GM18499 (cell line): ENCODE results near the gene DKK3.

Source experiments
- ATAC-seq: cut with Tn5 transposase; IDR thresholded peaks from one replicate; pipeline ENCODE4 v1.9.1; 2021; ENCODE audit warnings: moderate number of reproducible peaks; ENCODE audit not compliant: insufficient read depth, unreplicated experiment

DKK3 gene

GRCh38 chr11:11956006-11956405 lies 52.4 kb downstream of the DKK3 start:
- ATAC-seq: no peak

DNA sequence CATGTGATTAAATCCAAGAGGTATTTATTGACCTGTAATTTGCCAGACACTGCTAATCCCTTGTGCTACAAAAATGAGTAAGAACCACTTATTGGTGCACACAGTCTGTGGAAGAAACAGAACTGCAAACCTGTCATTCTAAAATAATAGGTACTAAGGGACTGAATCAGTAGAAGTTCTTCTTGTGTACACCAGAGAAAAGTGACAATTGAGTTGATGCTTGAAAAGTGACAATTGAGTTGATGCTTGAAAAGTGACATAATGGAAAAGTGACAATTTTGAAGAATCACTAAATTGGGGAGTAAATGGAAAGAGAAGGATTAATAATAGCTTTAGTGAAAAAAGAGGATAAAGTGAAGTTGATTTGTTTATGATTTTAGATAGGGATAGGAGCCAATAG lies 56.4 kb downstream of the DKK3 start:
- ATAC-seq: no peak

DNA sequence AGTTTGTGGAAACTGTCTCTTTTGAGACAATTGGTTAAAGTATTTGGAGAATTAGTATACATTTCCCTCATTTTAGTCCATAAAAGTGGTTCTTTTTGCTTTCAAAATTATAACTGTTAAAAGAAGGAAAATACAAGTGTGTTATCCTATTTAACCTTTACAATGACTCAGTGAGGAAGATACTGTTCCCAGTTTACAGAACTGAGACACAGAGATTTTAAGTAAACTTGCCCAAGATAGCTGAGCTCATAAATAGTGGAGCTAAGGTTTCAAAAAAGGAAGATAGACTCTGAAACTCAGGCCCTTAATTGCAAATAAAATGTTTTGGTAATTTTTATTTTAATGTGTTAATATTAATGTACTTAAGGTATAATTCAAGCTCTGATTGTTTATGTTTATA lies 58.9 kb downstream of the DKK3 start:
- no peak for ATAC-seq

- ATAC-seq: no peak
Observed at GRCh38 chr11:11948242-11948947, 60.0 kb downstream of the DKK3 start.

DNA sequence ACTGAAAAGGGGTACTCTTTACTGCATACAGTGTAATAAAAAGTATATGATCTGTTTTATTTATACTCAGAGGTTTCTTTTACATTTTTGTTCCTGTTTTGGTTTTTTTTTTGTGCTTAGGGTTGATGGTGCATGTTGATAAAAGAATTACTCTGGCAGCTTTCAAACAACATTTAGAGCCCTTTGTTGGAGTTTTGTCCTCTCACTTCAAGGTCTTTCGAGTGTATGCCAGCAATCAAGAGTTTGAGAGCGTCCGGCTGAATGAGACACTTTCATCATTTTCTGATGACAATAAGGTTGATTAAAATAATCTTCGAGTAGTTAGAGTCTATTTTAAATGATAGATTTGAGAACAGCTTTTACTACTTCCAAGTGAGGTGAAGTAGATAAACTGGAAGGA lies 60.6 kb downstream of the DKK3 start:
- ATAC-seq: no peak

GRCh38 chr11:11946878-11947277 lies 61.5 kb downstream of the DKK3 start:
- ATAC-seq: no peak

DNA sequence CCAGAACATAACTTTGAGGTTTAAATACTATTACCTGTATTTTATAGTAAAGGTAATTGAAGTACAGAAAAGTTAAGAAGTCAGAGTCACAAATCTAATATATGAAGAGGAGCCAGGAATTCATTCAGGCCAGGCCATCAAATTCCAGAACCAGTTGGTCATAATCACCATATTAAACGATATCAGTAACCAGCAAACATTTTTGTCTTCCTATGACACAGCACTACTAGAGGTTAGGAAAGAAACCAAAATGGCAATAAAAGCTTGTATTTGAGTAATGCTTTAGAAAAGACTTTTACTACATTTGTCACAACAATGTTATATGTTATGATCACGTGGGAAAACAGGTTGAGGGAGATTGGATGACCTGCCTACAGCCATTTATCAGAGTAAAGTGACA lies 62.2 kb downstream of the DKK3 start:
- no peak for ATAC-seq

DNA sequence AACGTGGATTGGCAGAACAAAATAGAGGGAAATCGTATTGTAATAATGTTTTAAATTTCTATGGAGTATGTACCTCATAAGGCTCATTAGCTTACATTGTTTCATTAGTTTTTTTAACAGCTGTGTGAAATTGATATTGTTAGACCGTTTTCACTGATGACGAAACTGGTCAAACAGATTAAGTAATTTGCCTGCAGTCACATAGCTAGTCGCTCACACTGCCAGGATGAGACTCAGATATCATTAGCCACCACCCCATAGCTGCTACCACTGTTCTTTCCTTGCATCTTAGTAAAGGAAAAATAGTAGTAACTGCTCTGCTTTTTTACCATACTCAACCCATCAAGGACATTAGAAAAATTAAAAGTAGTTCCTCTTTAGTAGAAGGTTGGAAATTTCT lies 64.0 kb downstream of the DKK3 start:
- ATAC-seq: no peak

DNA sequence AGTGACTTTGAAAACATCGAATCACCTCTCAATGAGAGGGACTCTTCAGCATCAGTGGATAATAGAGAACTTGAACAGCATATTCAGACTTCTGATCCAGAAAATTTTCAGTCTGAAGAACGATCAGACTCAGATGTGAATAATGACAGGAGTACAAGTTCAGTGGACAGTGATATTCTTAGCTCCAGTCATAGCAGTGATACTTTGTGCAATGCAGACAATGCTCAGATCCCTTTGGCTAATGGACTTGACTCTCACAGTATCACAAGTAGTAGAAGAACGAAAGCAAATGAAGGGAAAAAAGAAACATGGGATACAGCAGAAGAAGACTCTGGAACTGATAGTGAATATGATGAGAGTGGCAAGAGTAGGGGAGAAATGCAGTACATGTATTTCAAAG lies 65.8 kb downstream of the DKK3 start:
- ATAC-seq: no peak

- no peak for ATAC-seq
Observed at GRCh38 chr11:11940551-11940950, 67.9 kb downstream of the DKK3 start.

- no peak for ATAC-seq
Observed at GRCh38 chr11:11937957-11938356, 70.5 kb downstream of the DKK3 start.

DNA sequence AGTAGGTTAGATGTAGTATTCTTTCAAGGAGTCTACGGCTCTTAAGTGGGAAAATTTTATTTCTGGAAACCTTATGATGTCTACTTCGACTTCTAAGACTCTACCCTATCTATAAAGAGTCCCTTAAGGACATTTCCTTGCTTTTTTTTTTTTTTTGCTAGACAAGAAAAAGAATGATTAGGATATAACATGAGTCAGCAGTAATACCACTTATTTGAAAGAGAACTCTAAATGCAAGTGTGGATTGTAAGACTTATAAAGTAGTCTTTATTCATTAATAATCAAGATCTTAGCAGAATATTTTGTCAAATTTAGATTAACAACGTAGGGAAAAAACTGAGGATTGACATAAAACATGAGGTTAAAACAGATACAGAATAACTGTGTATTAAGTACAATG lies 71.0 kb downstream of the DKK3 start:
- ATAC-seq: no peak

DNA sequence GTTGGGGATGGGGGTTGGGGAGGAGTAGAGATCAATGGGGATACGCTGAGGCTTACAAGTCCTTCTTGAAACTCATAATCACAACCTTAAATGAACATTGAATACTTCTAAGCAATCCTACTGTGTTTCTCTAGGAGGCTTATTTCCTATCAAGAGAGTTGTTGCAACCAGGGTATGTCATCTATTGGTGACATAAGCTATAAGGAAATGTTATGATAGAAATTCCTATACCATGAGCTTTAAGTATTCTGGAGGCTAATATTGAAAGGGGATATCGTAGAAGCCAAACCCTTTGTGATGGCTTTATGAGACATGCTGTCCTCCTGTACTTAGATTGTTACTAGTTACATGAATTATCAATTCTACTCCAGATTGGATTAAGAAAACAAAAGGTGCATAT lies 72.9 kb downstream of the DKK3 start:
- no peak for ATAC-seq

GRCh38 chr11:11931461-11932055 lies 76.9 kb downstream of the DKK3 start:
- no peak for ATAC-seq

- ATAC-seq: no peak
Observed at GRCh38 chr11:11929920-11930319, 78.5 kb downstream of the DKK3 start.

DNA sequence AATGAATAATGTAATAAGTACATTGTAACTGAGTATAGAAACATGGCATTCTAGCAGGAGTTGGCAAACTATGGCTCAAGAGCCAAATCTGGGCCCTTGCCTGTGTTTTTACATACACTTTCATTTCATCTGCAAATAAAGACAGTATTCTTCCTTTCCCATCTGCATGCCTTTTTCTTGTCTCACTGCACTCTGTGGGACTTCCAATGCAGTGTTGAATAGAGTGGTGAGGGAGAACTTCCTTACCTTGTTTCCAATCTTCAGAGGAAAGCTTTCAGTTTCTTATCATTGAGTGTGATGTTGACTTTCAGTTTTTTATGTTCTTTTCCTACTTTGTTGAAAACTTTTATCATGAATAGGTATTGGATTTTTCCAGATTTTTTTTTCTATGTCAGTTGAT lies 84.6 kb downstream of the DKK3 start:
- ATAC-seq: no peak

- no peak for ATAC-seq
Observed at GRCh38 chr11:11916981-11917399, 91.4 kb downstream of the DKK3 start.

GRCh38 chr11:11915625-11916024 lies 92.8 kb downstream of the DKK3 start:
- ATAC-seq: no peak

DNA sequence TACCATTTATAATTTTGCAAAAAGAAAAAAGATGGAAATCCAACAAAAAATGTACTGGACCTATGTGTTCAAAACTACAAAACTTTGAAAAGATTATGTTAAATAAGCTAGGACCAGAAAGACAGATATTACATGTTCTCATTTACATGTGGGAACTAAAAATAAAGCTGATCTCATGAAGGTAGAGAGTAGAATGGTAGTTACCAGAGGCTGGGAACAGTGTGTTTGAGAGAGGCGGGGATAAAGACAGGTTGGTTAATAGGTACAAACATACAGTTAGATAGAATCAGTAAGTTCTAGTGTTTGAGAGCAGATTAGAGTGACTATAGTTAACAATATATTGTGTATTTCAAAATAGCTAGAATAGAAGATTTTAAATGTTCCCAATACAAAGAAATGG lies 95.0 kb downstream of the DKK3 start:
- ATAC-seq: no peak
